ENCODE data around the gene ISL1. TPM values are rescaled to one million over a fixed set of nuclear protein-coding genes. Genes with fewer than 3 reads are reported as not detected.

ISL1 gene
- total and polyA plus RNA-seq, 2 of the 13 experiments (the other 11 are each of a cell fraction or from before 2014, with no cell fraction given): not detected

DNA sequence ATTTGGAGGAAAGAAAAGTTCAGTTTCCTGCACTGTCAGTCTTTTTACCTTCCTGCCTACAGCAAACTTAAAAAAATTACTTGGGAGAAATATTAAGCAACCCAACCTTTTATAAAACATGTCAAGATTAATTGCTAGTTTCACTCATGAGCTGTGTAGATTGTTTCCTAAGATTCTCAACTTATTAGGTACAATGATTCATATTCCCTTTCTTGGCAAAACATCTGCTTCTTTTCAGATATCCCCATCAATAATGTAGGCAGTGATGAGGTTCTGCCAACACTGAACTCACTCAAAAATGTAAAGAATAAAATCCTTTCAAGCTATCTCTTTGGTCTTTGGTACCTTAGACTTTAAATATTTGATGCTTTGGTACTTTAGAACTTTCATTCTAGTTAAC, 56.0 kb downstream of the ISL1 start:
- no peaks in the 10 kb centered on the region for H4K20me1 ChIP-seq (ENCODE audit: insufficient read depth, low read length)
- intact Hi-C loops (cut with micrococcal nuclease; ENCODE audit: unreplicated experiment) (no loop called here), in situ Hi-C loops (cut with HindIII; ENCODE audit: extremely low pct_ligation_motif_present, low pct_unique_long_range_greater_than_20kb) (no loop called here)
- H3K36me3 ChIP-seq (replicated peaks in 1 of 2; ENCODE audit: control insufficient read depth in 1 of 2, insufficient read depth in 2 of 2, low read length in 2 of 2): no peaks in the 10 kb centered on the region
- no peaks in the 10 kb centered on the region for H3K4me1 ChIP-seq (ENCODE audit: insufficient read depth, low read length)
- H2AFZ ChIP-seq (ENCODE audit: low read length): no peak overlapping the region
- DNase-seq (ENCODE audit: low spot score) (no peak), ATAC-seq (no peak), FAIRE-seq (no peak)
- no peaks in the 10 kb centered on the region for H3K79me2 ChIP-seq (ENCODE audit: insufficient read depth, low read length)
- ChIA-PET CTCF (ENCODE audit: low intra/inter-chr PET ratio, low total read pairs) (no interaction called here), POLR2A (no interaction called here)
- TF ChIP-seq, protein P1, sequence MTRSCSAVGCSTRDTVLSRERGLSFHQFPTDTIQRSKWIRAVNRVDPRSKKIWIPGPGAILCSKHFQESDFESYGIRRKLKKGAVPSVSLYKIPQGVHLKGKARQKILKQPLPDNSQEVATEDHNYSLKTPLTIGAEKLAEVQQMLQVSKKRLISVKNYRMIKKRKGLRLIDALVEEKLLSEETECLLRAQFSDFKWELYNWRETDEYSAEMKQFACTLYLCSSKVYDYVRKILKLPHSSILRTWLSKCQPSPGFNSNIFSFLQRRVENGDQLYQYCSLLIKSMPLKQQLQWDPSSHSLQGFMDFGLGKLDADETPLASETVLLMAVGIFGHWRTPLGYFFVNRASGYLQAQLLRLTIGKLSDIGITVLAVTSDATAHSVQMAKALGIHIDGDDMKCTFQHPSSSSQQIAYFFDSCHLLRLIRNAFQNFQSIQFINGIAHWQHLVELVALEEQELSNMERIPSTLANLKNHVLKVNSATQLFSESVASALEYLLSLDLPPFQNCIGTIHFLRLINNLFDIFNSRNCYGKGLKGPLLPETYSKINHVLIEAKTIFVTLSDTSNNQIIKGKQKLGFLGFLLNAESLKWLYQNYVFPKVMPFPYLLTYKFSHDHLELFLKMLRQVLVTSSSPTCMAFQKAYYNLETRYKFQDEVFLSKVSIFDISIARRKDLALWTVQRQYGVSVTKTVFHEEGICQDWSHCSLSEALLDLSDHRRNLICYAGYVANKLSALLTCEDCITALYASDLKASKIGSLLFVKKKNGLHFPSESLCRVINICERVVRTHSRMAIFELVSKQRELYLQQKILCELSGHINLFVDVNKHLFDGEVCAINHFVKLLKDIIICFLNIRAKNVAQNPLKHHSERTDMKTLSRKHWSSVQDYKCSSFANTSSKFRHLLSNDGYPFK (CRISPR knock-in tag; IDR thresholded peaks at IDR 0.05; ENCODE audit: borderline replicate concordance): no peak
- no peak for TF ChIP-seq ZNF430 (CRISPR knock-in tag; IDR thresholded peaks at IDR 0.05)
- no peak for TF ChIP-seq KAT7 (CRISPR knock-in tag; IDR thresholded peaks at IDR 0.05; ENCODE audit: borderline replicate concordance)
- TF ChIP-seq HDAC1 (CRISPR knock-in tag; IDR thresholded peaks at IDR 0.05): no peak
- TF ChIP-seq ZNF564 (CRISPR knock-in tag; IDR thresholded peaks at IDR 0.05): no peak
- TF ChIP-seq, protein P2, sequence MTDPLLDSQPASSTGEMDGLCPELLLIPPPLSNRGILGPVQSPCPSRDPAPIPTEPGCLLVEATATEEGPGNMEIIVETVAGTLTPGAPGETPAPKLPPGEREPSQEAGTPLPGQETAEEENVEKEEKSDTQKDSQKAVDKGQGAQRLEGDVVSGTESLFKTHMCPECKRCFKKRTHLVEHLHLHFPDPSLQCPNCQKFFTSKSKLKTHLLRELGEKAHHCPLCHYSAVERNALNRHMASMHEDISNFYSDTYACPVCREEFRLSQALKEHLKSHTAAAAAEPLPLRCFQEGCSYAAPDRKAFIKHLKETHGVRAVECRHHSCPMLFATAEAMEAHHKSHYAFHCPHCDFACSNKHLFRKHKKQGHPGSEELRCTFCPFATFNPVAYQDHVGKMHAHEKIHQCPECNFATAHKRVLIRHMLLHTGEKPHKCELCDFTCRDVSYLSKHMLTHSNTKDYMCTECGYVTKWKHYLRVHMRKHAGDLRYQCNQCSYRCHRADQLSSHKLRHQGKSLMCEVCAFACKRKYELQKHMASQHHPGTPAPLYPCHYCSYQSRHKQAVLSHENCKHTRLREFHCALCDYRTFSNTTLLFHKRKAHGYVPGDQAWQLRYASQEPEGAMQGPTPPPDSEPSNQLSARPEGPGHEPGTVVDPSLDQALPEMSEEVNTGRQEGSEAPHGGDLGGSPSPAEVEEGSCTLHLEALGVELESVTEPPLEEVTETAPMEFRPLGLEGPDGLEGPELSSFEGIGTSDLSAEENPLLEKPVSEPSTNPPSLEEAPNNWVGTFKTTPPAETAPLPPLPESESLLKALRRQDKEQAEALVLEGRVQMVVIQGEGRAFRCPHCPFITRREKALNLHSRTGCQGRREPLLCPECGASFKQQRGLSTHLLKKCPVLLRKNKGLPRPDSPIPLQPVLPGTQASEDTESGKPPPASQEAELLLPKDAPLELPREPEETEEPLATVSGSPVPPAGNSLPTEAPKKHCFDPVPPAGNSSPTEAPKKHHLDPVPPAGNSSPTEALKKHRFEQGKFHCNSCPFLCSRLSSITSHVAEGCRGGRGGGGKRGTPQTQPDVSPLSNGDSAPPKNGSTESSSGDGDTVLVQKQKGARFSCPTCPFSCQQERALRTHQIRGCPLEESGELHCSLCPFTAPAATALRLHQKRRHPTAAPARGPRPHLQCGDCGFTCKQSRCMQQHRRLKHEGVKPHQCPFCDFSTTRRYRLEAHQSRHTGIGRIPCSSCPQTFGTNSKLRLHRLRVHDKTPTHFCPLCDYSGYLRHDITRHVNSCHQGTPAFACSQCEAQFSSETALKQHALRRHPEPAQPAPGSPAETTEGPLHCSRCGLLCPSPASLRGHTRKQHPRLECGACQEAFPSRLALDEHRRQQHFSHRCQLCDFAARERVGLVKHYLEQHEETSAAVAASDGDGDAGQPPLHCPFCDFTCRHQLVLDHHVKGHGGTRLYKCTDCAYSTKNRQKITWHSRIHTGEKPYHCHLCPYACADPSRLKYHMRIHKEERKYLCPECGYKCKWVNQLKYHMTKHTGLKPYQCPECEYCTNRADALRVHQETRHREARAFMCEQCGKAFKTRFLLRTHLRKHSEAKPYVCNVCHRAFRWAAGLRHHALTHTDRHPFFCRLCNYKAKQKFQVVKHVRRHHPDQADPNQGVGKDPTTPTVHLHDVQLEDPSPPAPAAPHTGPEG (CRISPR knock-in tag; IDR thresholded peaks at IDR 0.05): no peak
- TF ChIP-seq ZNF367 (CRISPR knock-in tag; IDR thresholded peaks at IDR 0.05; ENCODE audit: borderline replicate concordance): no peak
- no peak for TF ChIP-seq PHB2 (IDR thresholded peaks at IDR 0.05; ENCODE audit: partially characterized antibody)
- no peak for TF ChIP-seq SSRP1 (CRISPR knock-in tag; IDR thresholded peaks at IDR 0.05)
- H3K27ac ChIP-seq (ENCODE audit: extremely low read length, insufficient read depth, low read length): no peak overlapping the region
- no peak overlapping the region for H3K4me3 ChIP-seq (replicated peaks in 1 of 3; ENCODE audit: insufficient read depth in 1 of 3, low read depth in 2 of 3, low read length in 3 of 3)
- no peak overlapping the region for H3K4me2 ChIP-seq (ENCODE audit: low read depth, low read length)
- no peak overlapping the region for H3K9ac ChIP-seq (ENCODE audit: insufficient read depth, low read depth, low read length)
- no TSS peak for BruUV-seq (replicated peaks)
- H3K9me3 ChIP-seq (ENCODE audit: low read length): no peaks in the 10 kb centered on the region
- no peaks in the 10 kb centered on the region; a peak in 1 of 5 replicates for H3K27me3 ChIP-seq (ENCODE audit: control insufficient read depth in 1 of 2, insufficient read depth in 2 of 2, low read length in 2 of 2)
